ENCODE results near the gene DSCAM.
A peak's percentile ranks its signal among the peaks of the same experiment; 100 is the strongest.
"Not testable (repeated sequence)": the region's sequence is repeated elsewhere in the genome, so short reads cannot be mapped to it uniquely, and the experiment has no call there.

DSCAM gene

DNA sequence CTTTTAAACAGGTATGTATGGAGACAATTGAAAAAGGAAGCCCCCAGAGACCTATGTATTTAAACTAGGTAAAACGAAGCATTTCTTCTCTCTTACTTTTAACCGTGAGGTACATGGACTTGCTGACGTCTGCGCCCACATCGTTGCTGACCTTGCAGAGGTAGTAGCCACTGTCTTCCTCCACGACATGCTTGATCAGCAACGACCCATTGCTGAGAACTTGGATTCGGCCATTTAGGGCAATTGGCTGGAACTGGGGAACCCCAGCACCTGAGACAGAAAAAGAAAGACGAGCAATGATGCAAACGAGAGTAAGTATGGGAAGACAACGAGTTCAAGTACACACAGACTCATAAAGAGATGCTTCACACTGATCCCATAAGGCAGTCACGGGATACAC lies 571.0 kb downstream of the DSCAM start:
- DNase-seq: peak; percentile 13

DNA sequence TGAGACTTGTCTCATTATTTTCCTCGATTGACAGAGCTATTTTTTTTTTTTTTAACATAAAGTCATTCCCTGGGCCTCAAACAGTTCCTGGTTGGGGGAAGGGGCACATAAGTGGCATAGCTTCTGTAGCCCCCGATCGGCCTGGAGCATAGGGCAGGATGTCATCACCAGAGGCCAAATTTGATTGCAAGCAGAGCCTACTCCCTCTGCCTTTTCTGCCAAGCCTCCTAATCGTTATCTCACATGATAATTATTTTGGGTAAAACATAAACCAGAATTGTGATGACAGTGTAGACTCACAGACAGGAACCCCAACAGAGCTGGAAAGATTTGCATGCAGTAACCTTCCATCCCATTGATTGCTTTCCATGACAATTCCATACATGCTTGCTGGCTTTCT lies 574.9 kb downstream of the DSCAM start:
- no peak for DNase-seq

DNA sequence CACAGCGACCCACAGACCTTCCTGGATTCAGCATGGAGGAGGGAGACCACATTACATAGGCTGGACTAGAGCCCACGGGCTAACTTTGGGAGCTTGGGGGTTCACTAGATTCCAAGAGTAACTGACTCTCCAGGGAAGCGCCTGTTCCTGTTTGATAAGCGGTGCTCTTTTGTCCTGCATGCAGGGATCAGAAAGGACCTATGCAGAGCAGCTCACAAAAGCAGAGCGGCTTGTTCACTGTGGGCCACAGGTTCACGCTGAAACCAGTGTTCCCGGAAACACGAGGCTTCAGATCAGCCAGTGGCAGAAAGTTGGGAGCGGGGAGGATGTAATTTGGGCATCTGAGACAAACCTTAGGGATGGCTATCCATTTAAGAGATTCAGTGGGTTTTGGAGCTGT lies 575.8 kb downstream of the DSCAM start:
- no peak for DNase-seq

DNA sequence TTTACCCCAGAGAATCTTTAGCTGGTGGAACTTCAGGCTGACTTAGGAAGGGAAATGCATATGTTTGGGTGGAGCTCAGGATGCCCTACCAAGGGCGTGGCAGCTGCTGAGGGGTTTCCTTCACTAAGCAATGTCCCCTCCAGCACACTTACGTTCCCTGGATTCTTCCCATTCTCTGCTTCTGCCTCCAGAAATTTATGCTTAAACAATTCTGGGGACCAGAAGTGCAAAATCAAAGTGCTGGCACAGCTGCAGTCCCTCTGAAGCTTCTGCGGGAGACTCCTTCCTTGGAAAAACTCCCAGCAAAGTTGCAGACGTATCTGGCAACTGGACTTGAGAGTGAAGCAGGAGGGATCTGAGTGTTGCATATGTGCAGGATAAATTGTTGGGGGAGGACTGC lies 576.9 kb downstream of the DSCAM start:
- no peak for DNase-seq

DNA sequence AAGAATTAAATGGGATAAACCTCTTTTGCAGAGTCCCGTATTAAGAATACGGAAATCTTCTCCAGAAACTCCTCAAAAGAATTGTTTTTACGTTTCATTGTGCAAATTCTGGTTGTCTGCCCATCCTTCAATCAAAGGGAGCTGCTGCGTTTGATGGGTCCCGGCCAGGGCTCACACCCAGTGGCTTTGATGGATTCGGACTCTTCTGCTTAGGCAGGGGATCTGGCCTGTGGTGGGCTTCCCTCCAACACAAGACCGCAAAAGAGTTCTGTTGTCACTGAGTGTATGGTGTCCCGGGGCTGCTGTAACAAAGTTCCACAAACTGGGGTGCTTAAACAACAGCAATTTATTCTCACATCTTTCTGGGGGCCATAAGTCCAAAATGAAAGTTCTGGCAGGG lies 577.7 kb downstream of the DSCAM start:
- DNase-seq: no peak

DNA sequence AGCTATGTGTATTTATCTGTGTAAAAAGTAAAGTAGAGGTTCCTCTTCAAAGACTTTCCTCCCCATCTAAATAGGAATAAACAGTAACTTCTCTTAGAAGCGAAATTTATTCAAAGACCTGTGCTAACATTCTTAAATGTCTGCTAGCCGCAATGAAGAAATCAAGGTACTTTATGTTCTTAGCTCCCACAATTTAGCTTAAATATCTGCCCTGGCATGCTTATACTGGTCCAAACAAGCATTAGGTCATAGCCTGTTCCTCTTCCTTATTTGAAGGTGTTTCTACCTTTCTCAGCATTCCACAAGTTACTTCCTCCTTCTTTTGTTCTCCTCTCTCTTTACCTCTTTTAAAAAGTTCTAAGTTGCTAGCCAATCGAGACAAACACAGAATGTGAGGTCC lies 588.5 kb downstream of the DSCAM start:
- DNase-seq: not testable (repeated sequence)

DNA sequence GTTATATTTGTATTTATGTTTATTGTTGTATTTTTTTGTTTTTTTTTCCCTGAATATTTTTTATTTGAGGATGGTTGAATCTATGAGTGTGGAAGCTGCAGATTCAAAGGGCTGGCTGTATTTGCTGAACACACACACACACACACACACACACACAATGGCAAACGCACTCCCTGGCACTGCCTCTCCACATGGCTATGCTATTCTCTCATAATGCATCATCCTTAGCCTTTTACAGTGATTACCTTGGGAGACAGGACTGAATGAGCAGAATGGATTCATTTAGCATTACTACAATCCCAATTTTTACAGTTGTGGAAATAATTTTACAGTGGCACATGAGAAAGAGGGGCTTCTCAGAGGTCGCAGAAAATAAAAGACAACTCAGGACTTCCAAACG lies 589.6 kb downstream of the DSCAM start:
- no peak for DNase-seq

DNA sequence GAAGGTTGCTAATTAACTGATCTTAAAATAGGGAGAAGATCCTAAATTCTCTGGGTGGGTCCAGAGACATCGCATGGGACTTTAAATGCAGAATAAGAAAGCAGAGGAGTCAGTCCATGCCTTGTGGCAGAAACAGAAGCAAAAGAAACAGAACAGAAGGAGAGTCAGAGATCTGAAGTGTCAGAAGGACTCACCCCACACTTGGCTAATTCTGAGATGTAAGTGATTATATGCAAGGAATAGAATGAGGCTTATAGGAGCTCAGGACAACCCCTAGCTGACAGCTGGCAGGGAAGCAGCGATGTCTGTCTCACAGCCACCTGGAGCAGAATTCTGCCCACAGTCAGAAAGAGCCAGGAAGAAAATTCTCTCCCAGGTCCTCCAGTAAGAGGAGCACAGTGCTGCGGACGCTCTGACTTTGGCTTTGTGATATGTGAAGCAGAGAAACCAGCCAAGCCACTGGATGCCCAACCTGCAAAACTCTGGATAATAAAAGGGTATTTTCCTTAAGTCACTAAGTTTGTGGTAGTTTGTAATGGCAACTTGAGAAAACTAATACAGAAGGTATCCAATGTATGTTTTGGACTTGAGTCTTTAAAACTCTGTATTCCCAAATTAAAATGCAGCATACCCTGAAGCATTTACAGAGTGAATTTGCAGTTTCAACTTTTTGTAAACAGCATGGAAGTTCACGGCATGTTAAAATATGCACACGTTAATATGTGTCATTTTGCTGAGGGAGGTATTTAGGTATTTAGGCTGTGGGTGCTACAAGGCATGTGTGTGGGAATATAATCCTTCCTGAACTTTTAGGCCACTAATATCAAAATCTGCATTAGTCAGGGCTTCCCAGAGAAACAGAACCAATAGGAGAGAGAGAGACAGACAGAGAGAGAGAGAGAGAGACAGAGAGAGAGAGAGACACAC lies 591.2 kb downstream of the DSCAM start:
- no peak for DNase-seq

DNA sequence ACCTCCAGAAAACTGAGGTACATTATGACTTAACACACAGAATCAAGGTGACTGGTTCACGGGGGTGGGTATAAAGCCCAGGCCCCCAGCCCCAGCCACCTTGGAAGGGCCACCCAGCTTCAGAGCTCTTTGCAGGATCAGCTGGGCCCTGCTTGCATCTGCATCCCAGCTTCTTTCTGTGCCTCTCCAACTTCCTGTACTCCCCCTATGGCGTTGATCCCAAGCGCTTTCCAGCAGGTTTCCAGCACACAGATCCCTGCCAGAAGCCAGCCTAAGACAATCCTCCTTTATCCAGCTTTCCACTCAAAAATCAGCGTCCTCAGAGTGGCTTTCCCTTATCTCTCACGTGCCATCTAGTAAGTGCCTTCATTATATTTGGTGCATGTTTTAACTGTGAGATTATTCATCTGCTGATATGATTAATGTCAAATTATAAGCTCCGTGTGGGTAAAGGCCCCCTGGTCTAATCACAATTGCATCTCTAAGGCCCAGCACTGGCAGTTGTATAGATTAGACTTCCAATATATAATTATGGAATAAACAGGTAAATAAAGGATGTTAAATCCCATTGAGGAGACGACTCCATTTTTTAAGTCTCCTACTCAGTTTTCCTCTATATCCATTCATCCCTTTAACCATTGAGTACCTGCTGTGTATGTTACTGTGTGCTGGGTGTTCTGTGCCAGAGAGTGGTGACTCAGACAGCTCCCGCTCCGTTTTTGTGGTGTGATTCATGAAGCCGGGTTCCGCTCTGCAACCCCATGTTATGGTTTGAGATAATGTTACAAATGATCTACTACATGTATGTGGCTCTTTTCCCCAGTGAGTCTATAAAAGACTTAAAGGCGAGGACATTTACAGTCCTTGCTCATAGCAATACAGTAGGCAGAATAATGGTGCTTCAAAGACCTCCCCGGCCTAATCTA lies 592.2 kb downstream of the DSCAM start:
- no peak for DNase-seq

DNA sequence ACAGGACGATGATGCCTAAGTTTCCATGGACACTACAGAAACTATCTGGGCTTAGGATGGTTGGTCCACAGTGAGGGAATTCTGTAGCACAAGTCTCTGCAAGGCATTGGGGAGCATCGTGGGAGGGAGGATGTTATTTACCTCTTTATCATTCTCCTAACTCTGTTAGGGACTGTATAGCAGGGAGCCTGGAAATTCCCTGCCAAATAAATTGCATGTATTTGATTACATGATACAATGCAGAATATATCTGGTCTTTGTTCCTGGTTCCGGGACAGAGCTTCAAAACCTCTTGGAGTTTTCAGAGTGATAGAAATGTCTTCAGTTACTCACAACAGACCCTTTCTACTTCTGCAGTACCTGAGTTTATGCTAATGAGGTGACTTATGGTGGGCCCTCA lies 593.8 kb downstream of the DSCAM start:
- no peak for DNase-seq

DNA sequence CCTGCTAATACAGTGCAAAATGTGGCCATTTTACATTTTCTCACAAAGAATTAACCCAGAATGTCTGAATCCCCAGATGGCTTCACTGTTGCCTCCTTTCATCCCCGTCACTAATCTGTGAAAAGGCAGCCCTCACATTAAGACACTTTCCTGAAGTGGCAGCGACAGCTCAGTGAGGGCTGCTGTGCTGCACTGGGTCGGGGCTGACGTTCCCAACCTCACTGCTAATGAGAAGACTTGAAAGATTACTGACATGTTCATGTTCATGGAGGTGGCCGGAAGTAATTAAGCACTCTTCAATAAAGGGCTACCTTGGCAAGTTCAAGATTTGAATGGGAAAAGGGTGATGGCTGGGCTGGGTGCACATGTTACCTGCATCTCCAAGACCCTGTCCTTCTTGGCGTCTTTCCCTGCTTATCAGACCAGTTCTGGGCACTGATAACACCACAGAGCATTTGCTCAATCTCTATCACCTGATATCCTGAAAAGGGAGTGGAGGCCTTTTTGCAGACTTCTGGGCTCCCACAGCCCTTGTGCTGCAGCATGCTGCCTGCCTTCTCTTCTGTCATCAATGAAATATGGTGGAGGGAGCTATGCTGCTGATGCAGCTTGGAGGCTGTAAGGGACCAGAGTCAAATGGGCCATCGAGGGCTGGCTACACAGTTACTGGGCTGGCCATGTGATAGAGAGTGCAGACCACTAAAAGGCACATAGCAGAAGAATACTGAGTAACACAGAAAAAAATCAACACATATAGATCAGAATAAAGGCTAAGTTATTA lies 596.3 kb downstream of the DSCAM start:
- no peak for DNase-seq

DNA sequence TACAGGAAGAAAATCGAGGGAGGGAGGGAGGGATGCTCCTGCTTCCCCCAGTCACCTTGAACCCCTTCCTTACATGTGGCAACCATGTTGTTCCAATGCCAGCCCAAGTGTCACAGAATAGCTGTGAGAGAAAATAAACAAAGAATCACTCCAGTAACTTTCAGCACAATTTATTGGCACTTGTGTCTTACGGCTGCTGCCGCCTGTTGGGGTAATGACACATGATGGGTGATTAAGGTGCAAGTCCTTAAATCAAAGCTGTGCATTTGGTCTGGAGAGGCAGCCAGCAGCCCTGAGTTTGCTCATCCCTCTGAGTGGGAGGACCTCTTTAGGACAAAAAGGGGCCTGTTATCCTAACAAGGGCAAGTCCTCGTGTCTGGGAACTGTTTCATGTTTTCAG lies 602.0 kb downstream of the DSCAM start:
- DNase-seq: no peak

DNA sequence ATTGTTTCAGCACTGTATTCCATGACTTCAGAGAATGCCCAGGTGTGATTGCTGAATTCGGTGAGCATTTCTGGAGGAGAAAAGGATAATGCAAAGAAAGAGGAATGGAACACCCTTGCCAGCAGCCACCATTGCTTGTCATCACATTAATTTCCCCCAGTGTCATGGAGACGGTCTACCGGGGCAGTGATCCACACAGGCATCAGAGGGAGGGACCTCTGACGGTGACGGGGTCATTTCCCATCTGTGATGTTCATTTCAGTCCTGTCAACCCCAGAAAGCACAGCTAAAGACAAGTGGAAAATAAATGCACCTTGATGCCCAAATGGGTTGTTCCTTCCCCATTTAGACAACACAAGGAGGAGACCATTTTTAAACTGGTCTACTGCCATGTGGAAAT lies 603.3 kb downstream of the DSCAM start:
- no peak for DNase-seq

DNA sequence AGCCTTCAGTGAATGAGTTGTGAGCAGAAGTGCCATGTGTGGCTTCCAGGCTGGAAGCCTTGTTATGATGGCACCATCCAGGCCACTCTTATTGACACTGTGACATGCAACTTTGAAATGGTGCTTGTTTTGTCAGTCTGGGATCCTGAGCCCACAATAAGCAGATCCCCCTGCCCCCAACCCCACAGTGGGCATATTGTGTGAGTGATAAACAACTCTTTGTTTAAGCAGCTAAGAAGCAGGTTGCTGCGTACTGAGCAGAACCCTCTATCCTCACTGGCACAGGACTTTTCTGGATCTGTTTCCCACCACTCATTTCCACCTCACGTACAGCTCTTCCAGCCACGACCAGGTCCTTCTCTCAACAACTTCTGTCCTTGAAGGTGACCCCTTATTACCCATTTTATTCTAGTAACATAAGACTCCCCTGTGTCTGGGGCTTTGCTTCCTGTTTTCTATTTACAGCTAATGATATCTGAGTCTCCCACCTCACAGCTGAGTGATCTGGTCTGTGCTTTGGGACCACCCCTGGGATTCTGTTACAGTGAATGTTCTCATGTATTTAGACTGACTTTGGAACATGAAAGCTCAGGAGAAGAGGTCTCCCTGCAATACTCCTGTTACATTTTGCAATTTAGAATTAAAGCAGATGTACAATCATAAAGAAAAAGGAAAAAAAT lies 604.2 kb downstream of the DSCAM start:
- no peak for DNase-seq

DNA sequence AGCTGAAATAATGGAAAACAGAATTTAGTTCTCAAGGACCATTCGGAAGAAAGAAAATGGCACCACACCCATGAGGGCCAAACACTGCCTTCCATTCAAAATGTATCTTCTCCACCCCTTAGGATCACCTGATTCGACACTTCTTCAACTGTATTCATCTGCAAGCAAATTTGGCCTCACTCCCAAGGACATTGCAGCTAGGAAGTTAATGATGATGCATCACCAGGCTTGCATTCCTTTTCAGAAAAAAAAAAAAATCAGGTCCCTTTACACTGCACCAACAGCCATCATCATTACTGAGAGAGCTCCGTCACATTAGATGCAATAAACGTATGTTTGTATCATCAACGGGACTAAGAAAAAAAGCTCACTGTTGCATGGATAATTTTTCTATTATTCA lies 611.4 kb downstream of the DSCAM start:
- no peak for DNase-seq

DNA sequence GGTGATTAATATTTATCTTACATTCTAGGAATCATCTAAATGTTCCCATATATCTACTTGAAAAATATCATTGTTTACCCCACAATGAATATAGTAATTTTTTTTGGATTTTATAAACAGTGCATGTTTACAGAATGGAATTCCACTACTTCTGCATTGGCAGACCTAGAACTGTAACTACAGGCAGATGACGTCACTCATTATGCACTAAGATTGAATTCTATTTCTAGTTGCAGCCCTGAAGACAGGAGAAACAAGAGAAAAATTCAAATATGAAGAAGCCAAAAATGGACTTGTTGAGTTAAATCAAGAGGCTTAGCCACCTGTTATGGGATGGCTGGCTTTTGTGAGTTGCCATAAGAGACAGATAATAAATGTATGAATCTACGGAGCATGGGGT lies 615.0 kb downstream of the DSCAM start:
- DNase-seq: no peak

DNA sequence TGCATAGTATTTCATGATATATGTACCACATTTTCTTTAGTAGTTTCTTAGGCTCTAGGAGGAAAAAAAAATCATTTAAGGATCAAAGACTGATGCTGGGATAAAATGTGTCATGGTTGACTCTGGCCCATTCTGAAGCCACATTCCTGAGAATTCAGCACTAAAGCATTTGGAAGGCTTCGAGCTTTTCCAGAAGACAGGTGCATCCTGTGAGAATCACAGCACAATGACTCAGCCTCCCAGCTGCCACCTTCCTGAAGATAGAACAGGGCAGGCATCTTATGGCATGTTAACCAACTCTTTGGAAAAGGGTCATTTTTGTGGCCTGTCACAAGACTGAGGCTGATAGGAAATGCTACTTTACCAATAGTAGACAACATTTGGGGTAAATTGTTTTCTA lies 619.9 kb downstream of the DSCAM start:
- no peak for DNase-seq

DNA sequence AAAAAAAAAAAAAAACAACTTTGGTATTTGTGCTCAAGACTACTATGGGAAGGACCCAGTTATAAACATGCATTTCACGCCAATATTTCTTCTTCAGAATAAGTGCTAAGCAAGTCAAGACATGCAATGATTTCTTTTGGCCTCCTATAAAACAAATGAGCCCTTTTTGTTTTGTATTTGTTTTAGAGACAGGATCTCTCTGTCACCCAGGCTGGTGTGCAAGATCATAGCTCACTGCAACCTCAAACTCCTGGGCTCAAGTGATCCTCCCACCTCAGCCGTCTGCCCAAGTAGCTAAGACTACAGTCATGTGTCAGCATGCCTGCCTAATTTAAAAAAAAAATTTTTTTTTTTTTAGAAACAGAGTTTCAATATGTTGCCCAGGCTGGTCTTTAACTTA lies 631.0 kb downstream of the DSCAM start:
- peak; percentile 83 for DNase-seq

DNA sequence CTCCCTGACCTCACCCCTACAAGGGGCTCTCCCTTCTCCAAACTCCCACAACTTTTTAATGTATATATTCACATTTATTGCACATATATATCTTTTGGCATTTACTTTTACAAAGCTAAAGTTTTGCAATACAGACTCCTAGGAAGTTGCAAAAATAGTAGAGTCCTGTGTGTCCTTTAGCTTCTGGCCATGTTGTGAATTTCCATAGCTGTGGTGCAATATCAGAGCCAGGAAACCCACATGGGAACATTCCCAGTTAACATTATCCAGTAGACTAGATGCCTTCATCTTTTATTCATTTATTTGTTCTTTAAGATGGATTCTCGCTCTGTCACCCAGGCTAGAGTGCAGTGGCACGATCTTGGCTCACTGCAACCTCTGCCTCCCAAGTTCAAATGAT lies 636.7 kb downstream of the DSCAM start:
- DNase-seq: no peak

DNA sequence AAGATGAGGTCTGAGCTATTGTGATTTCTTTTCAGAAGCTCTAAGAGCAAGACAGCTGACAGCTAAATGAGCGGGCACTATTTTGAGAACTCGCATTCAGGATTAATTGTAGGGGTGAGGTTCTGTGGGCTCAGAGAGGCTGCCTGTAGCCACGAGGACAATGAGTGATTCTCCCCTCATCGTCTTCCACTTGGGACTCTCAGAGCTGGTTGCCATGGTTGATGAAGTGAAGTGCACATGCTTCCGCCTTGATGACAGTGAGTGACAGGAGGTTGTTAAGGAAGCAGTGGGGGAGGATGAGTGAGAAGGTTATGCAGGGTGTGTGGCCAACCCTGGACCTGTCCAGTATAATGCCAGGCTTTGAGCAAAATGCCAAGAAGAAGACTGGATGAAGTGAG lies 638.0 kb downstream of the DSCAM start:
- DNase-seq: no peak

DNA sequence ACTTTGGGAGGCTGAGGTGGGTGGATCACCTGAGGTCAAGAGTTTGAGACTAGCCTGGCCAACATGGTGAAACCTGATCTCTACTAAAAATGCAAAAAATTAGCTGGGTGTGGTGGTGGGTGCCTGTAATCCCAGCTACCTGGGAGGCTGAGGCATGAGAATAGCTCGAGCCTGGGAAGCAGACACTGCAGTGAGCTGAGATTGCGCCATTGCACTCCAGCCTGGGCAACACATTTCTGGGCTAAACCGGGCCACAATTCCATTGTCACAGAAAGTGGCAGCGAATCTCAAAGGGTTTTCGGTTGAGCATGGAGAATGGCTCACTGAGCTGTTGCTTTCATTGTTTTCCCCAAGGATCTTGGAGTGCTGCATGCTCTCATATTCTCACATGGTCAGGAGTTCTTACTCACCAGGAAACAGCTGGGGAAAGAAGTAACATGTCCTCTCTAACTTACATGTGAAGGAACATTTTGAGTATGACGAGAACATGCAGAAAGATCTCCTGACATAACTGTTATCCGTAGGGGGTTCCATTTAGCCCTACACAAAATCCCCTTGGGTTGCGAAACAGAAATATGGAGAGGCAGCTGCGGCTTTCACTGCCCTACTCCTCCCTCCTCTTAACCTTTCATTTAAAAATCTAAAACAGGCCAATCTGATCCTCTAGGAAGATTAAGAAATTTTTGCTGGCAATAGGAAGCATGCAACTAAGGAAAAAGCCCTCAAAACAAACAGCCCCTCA lies 638.6 kb downstream of the DSCAM start:
- no peak for DNase-seq

DNA sequence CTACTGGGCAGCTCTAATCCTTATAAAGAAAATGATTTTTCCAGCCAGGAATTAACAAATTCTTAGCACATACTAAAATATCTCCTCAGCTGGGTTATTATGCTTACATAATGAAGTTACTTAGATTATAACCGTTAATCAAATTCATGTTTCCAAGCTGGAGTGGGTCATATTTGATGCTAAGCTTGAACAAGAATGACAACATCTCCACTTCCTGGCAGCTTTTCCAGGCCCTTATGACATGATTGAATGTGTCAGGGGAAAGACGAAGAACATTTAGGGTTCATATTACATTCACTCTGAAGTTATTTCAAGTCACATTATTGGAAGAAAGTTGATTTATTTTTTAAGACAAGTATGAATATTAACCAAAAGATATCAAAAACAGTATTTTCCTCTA lies 646.0 kb downstream of the DSCAM start:
- peak; percentile 43 for DNase-seq
